Thymus (tissue), 11 donors: Measurements from ENCODE around the gene ZFP64. TPM values are rescaled to one million over a fixed set of nuclear protein-coding genes. Genes with fewer than 3 reads are reported as not detected.
"Not testable (repeated sequence)": the region's sequence is repeated elsewhere in the genome, so short reads cannot be mapped to it uniquely, and the experiment has no call there.

Experiments used
- DNase-seq, 9 donors: peaks; one replicate each; pipeline ENCODE4 v3.0.0-alpha.2; 2013; ENCODE audit warnings: low spot score in 9 of 9, low read depth in 6 of 9, missing footprints in 1 of 9
- H3K27ac ChIP-seq, 2 donors: one replicate each; pipeline ENCODE4 v1.5.1; 2013; ENCODE audit warnings: control low read depth in 1 of 2, low read depth in 1 of 2, low read length in 1 of 2, mild to moderate bottlenecking in 1 of 2, moderate library complexity in 1 of 2
- H3K27me3 ChIP-seq, 2 donors: one replicate each; pipeline ENCODE4 v1.5.1; 2013; ENCODE audit warnings: low read length in 1 of 2; ENCODE audit not compliant: control insufficient read depth in 2 of 2, insufficient read depth in 1 of 2
- H3K36me3 ChIP-seq, 2 donors: one replicate each; pipeline ENCODE4 v1.5.1; 2013; ENCODE audit warnings: low read length in 1 of 2, mild to moderate bottlenecking in 1 of 2, moderate library complexity in 1 of 2; ENCODE audit not compliant: control insufficient read depth in 2 of 2, insufficient read depth in 2 of 2
- H3K4me1 ChIP-seq, 2 donors: one replicate each; pipeline ENCODE4 v1.5.1; 2013; ENCODE audit warnings: low read length in 2 of 2; ENCODE audit not compliant: control insufficient read depth in 2 of 2, insufficient read depth in 2 of 2
- H3K4me3 ChIP-seq, 2 donors: one replicate each; pipeline ENCODE4 v1.5.1; 2013; ENCODE audit warnings: low read length in 2 of 2, control low read depth in 1 of 2, mild to moderate bottlenecking in 1 of 2
- H3K9me3 ChIP-seq, 2 donors: one replicate each; pipeline ENCODE4 v1.5.1; 2013; ENCODE audit warnings: low read length in 1 of 2, mild to moderate bottlenecking in 1 of 2; ENCODE audit not compliant: control insufficient read depth in 2 of 2, insufficient read depth in 1 of 2
- WGBS: extraction: QIAGEN DNeasy Blood & Tissue Kit; methylation state at CpG from one replicate; pipeline ENCODE4 v1.1.7; 2013; 5-methylcytosine and 5-hydroxymethylcytosine counted together
- polyA plus RNA-seq: library from polyadenylated mRNA; stranded (reverse); fragments of 200-250 nt; gene quantifications from one replicate; pipeline ENCODE4 v1.2.3, GENCODE V29; 2013
- total RNA-seq: library from RNA; stranded (reverse); fragments of 120-200 nt; gene quantifications from one replicate; pipeline ENCODE4 v1.2.4, GENCODE V29; 2013
- donor health status: healthy.

The ZFP64 gene
- total and polyA plus RNA-seq, 2 donors: 6.1 to 6.2 TPM

- H3K27ac ChIP-seq, H3K4me1 ChIP-seq, DNase-seq, H3K27me3 ChIP-seq, H3K36me3 ChIP-seq, H3K9me3 ChIP-seq, H3K4me3 ChIP-seq: not testable (repeated sequence)
- 83% methylated on average over 1 of the region's 1 CpG for WGBS
Measured at GRCh38 chr20:52229346-52229745, 37.8 kb upstream of the ZFP64 start.

GRCh38 chr20:52226370-52226769 is 34.8 kb upstream of the ZFP64 start:
- Histone ChIP-seq H3K36me3 (no peaks in the 10 kb centered on the region), H3K9me3 (no peaks in the 10 kb centered on the region), H3K4me3 (no peak overlapping the region), H3K27ac (no peak overlapping the region), H3K4me1 (no peaks in the 10 kb centered on the region), H3K27me3 (no peaks in the 10 kb centered on the region)
- no peak for DNase-seq
- WGBS: 84% methylated on average over 3 of the region's 3 CpGs

DNA sequence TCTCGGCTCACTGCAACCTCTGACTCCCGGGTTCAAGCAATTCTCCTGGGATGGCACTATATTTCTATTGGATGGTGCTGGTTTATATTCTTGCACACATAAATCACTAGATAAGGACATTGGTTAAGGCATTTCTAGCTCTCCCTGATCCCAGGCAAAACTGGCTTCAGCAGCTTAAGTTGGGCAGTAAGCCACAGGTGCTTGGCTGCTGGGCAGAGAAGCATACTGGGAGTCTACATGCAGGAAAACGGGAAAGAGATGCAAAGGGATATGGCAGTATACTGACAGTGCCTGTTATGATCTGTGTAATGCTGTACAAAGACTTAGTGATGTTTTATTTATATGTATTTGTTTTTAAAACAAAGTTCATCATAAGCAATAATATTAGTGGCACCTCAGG is 33.3 kb upstream of the ZFP64 start:
- Histone ChIP-seq H3K27me3 (no peaks in the 10 kb centered on the region), H3K4me3 (no peak overlapping the region), H3K27ac (no peak overlapping the region), H3K36me3 (no peaks in the 10 kb centered on the region), H3K4me1 (no peaks in the 10 kb centered on the region), H3K9me3 (peaks cover 0 to 3% of the 10 kb centered on the region in 2 donors)
- 90% methylated on average over 3 of the region's 3 CpGs for WGBS
- DNase-seq: no peak

DNA sequence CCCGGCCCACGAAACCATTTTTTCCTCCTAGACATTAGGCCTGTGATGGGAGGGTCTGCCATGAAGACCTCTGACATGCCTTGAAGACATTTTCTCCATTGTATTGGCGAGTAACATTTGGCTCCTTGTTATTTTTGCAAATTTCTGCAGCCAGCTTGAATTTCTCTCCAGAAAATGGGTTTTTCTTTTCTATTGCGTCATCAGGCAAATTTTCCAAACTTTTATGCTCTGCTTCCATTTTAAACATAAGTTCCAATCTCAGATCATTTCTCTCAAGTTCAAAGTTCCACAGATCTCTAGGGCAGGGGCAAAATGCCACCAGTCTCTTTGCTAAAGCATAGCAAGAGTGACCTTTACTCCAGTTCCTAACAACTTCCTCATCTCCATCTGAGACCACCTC is 29.8 kb upstream of the ZFP64 start:
- not testable (repeated sequence) for H3K27ac ChIP-seq, H3K27me3 ChIP-seq, H3K9me3 ChIP-seq, H3K36me3 ChIP-seq, H3K4me3 ChIP-seq, DNase-seq, H3K4me1 ChIP-seq
- 93% methylated on average over 4 of the region's 4 CpGs for WGBS

GRCh38 chr20:52220891-52221290 is 29.3 kb upstream of the ZFP64 start:
- H3K27ac ChIP-seq, H3K9me3 ChIP-seq, DNase-seq, H3K4me3 ChIP-seq, H3K4me1 ChIP-seq, H3K27me3 ChIP-seq, H3K36me3 ChIP-seq: not testable (repeated sequence)

GRCh38 chr20:52219441-52219840 is 27.9 kb upstream of the ZFP64 start:
- no peak overlapping the region for H3K27ac ChIP-seq
- WGBS: 82% methylated on average over 9 of the region's 9 CpGs

GRCh38 chr20:52217689-52218395 is 26.3 kb upstream of the ZFP64 start:
- no peak for DNase-seq
- H3K27ac ChIP-seq: no peak overlapping the region
- H3K4me1 ChIP-seq: no peaks in the 10 kb centered on the region
- H3K9me3 ChIP-seq: peaks cover 0 to 3% of the 10 kb centered on the region in 2 donors
- 89% methylated on average over 2 of the region's 2 CpGs for WGBS
- H3K27me3 ChIP-seq: no peaks in the 10 kb centered on the region
- no peak overlapping the region for H3K4me3 ChIP-seq
- H3K36me3 ChIP-seq: no peaks in the 10 kb centered on the region

More at GRCh38 chr20:52219441-52219840, 27.9 kb upstream of the ZFP64 start:
- Histone ChIP-seq H3K36me3 (no peaks in the 10 kb centered on the region), H3K27me3 (no peaks in the 10 kb centered on the region), H3K9me3 (peaks cover 0 to 3% of the 10 kb centered on the region in 2 donors), H3K4me3 (no peak overlapping the region), H3K4me1 (no peaks in the 10 kb centered on the region)
- no peak for DNase-seq

DNA sequence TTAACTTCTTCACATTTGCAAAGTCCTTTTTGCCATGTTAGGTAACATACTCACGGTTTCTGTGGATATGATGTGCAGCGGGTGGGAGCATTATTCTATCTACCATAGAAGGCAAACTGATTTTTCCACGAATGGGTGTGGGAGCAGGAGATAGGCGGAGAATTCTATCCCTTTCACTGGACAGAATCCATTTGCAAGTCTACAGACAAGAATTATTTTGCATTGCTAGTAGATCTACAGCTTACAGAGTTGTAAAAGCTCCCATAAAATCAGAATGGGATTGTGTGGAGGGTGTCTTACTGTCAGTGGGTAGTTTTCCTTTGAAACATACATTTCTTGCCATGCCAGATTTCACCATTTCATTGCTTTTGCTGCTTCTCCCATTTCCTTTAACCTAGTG is 22.4 kb upstream of the ZFP64 start:
- no peaks in the 10 kb centered on the region for H3K27me3 ChIP-seq
- no peaks in the 10 kb centered on the region for H3K9me3 ChIP-seq
- H3K4me1 ChIP-seq: no peaks in the 10 kb centered on the region
- DNase-seq: no peak
- H3K36me3 ChIP-seq: no peaks in the 10 kb centered on the region
- no peak overlapping the region for H3K4me3 ChIP-seq
- WGBS: 72% methylated on average over 4 of the region's 4 CpGs
- no peak overlapping the region for H3K27ac ChIP-seq

- H3K4me3 ChIP-seq: no peak overlapping the region
- no peaks in the 10 kb centered on the region for H3K36me3 ChIP-seq
- no peak for DNase-seq
- H3K4me1 ChIP-seq: no peaks in the 10 kb centered on the region
- WGBS: 89% methylated on average over 2 of the region's 2 CpGs
- no peaks in the 10 kb centered on the region for H3K27me3 ChIP-seq
- H3K27ac ChIP-seq: no peak overlapping the region
- H3K9me3 ChIP-seq: no peaks in the 10 kb centered on the region
Measured at GRCh38 chr20:52212943-52213342, 21.4 kb upstream of the ZFP64 start.
